GM19324 (cell line): ENCODE results near the gene C1orf185.
"Not testable (repeated sequence)": the region's sequence is repeated elsewhere in the genome, so short reads cannot be mapped to it uniquely, and the experiment has no call there.

Experiments used
- ATAC-seq: cut with Tn5 transposase; IDR thresholded peaks from one replicate; pipeline ENCODE4 v1.9.1; 2021; ENCODE audit warnings: mild to moderate bottlenecking, moderate library complexity; ENCODE audit not compliant: unreplicated experiment, low FRiP score

The C1orf185 gene

DNA sequence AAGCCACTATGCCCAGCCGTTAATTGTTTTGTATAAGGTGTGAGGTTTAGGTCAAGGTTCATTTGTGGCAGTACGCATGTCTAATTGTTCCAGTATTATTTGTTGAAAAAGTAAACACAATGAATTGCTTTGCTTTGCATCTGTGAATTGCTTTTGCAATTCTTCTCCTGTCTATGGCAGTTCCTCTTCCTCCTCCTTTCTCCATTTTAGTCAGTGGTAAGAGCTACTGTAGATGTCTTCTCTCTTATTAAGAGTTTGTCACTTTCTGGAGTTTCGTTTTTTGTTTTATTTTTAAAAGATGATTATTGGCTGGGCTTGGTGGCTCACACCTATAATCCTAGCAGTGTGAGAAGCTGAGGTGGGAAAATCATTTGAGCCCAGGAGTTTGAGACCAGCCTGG is 29.2 kb downstream of the C1orf185 start:
- no peak for ATAC-seq

DNA sequence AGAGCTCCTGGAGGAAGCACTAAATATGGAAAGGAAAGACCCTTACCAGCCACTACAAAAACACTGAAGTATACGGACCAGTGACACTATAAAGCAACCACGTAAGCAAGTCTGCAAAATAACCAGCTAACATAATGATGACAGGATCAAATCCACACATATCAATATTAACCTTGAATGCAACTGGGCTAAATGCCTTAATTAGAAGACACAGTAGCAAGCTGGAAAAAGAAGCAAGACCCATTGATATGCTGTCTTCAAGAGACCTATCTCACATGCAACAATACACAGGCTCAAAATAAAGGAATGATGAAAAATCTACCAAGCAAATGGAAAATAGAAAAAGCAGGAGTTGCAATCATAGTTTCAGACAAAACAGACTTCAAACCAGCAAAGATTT is 31.0 kb downstream of the C1orf185 start:
- ATAC-seq, result no peak

DNA sequence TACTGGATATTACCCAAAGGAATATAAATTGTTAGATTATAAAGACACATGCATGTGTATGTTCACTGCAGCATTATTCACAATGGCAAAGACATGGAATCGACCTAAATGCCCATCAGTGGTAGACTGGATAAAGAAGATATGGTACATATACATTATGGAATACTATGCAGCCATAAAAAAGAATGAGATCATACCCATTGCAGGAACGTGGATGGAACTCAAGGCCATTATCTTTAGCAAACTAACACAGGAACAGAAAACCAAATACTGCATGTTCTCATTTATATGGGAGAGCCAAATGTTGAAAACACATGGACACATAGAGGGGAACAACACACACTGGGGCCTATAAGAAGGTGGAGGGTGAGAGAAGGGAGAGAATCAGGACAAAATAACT is 35.7 kb downstream of the C1orf185 start:
- not testable (repeated sequence) for ATAC-seq

DNA sequence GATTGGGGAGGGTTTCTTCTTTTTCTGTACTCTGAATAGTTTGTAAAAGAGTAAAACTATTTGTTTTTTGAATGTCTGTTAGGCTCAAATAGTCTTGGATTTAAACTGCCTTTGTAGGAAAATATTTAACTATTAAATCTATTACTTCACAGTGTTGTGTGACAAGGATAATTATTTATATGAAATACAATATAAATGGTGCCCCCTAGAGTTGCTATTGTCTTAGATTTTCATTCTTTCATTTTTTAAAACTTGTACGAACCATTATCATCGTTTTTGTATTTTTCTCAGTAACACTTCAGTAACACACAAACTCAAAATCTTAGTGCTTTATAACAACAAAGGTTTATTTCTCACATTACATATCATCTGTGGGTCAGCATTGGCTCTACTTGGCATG is 37.4 kb downstream of the C1orf185 start:
- ATAC-seq, result no peak

DNA sequence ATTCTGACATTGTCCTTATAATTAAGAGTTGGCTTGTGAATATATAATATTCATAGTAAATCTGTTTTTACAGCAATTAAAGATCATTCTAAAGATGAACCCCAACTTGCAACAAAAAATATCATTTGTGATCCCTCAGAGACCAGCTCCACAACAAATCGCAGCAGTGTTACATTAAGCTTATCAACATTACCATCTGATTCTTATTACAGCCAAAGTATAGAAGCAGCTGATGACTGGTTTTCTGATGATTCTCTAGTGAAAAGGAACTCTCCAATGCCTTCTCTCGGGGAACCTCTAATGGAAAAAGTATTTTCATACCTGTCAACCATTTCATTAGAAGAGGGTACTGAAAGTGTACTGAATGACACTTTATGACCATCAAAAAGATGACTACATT is 45.4 kb downstream of the C1orf185 start:
- no peak for ATAC-seq

DNA sequence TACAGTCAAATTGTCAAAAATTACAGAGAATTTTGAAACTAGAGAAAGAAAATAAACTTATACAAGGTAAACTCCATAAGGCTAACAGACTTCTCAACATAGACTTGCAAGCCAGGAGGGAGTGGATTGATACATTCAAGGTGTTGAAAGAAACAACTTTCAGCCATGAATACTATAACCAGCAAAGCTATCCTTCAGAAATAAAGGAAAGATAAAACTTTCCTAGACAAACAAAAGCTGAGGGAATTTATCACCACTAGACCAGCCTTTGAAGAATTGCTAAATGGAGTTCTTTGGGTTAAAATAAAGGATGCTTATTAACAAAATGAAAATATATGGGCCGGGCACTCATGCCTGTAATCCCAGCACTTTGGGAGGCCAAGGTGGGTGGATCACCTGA is 52.7 kb downstream of the C1orf185 start:
- ATAC-seq, result no peak

DNA sequence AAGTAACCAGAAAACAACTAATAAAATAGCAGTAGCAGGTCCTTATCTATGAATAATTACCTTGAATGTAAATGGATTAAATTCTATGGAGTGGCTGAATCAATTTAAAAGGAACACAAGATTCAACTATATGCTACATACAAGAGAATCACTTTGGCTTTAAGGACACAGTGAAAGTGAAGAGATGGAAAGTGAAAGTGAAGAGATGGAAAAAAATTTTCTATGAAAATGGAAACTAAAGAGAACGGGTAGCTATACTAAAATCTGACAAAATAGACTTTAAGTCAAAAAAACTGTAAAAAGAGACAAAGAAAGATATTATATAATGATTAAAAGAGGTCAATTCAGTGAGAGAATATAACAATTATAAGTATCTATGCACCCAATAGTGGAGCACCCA is 54.7 kb downstream of the C1orf185 start:
- ATAC-seq, result no peak

DNA sequence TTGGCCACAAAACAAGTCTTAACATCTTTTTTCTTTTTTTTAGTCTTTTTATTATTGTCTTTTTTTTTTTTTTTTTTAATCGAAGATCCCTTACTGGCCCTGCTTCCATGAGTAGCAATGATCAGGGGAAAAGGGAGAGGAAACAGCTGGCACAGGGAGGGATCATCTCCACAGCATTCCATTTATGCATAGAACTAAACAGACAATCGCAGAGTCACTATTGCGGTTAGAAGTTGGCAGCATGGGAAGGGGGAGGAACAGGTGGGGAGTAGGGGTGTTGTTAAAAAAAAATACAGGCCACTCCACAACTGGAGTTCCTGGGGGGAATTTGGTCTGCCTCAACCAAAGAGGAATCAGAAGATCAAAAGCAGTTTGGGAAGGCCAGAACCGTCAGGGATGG is 55.4 kb downstream of the C1orf185 start:
- no peak for ATAC-seq

DNA sequence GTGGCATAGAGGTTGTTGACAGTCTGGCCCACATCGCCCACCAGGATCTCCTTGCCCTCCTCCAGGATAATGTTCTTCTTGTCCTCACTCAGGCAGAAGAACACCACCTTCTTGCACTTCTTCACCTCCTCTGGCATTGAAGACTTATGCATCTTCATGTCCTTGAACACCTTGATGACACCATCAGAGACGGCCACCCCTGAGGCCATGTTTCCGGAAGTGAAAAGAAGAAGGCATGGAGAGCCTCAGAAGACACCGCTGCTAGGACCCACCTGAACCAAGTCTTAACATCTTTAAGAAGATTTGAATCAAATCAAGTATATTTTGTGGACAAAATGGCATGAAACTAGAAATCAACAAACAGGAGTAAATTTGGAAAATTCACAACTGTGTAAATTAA is 56.2 kb downstream of the C1orf185 start:
- no peak for ATAC-seq

DNA sequence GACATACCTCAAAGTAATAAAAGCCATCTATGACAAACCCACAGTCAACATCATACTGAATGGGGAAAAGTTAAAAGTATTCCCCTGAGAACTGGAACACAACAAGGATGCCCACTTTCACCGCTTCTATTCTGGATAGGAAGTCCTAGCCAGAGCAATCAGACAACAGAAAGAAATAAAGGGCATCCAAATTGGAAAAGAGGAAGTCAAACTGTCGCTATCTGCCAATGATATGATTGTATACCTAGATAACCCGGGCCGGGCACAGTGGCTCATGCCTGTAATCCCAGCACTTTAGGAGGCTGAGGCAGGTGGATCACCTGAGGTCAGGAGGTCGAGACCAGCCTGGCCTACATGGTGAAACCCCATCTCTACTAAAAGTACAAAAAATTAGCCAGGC is 60.5 kb downstream of the C1orf185 start:
- not testable (repeated sequence) for ATAC-seq

DNA sequence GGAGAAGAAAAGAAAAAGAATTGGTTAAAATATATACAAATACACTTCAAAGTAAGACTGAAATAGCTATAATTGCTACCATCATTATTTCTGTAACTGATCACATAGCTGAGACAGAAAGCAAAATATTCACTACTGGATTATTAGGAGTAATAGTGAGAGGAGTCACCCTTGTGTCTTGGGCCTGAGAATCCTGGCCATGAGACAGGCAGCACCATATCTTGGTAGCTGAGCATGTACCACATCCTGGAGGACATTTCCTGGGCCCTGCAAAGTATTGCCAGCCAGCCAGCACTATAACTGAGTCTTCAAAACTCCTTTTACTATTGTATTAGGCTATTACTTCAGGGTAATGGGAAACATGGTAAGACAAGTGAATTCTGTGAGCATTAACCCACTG is 63.5 kb downstream of the C1orf185 start:
- no peak for ATAC-seq

DNA sequence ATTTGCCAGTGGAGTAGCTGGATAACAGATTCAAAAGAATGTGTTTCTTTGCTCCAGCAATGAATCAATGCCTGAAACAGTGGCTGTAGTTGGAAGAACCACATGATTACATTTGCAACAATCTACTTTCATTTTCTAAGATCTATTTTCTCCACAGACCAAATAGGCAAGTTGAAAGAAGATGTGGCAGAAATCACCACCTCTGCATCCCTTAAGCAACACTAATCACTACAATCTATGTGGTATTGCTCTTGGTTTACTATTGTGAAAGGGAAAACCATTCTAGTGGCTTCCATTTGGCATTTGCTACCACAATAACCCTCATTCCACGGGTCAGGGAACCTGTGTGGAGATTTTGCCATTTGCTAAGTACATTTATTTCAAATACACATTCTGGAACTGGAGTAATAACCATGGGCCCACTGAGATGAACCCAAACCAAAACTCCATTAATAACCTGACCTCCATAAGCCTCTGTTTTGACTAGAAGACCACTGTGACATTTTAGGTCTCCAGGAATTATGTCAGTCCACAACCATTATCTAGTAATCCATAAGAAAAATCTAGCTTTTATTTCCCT is 66.3 kb downstream of the C1orf185 start:
- no peak for ATAC-seq

DNA sequence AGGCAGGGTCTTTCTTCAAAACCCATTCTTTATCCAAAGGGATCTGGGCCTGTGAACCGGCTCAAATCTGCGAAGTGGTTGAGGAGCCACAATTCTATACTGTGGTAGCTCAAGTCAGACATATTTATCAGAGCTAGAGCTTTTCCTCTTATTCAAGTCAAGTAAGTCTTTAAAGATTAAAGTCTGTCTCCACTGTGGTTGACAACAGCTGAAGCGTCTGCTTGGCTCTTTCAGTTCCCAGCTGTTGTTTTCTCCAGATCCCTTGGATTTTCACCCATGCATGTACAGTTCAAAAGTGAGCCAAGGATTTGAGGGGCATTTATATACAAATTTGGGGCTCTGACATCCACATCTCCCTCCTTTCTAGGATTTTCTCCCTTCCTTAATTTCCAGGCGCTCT is 66.9 kb downstream of the C1orf185 start:
- ATAC-seq, result no peak

DNA sequence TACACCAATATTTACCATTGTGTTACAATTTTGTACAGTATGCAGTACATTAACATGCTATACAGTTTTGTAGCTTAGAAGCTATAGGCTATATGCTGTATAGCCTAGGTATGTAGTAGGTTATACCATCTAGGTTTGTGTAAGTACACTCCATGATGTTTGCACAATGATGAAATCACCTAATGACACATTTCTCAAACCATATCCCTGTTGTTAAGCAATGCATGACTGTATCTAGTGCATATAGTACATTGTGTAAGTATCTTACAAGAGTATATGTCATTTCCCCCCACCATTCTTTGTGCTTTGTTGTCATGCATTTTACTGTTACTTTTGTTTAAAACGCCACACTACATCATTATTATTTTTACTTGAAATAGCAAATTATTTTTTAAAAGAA is 68.3 kb downstream of the C1orf185 start:
- ATAC-seq, result no peak

DNA sequence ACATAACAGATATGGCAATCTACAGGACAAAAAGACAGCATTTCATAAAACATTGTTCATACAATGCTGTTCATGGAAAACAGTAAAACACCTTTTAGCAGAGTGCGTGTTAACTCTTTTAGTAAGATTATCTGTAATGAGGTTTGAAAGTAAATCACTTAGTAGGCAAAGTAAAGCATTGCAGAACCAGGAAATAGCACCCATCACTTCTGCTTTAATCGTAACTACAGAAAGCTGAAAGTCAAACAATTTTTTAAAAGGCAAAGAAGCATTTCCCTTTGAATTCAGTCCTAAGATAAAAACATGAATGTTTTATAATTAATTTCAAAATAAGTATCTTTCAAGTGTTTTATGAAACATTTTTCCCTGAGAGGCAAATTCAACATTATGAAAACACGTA is 70.8 kb downstream of the C1orf185 start:
- ATAC-seq, result no peak

DNA sequence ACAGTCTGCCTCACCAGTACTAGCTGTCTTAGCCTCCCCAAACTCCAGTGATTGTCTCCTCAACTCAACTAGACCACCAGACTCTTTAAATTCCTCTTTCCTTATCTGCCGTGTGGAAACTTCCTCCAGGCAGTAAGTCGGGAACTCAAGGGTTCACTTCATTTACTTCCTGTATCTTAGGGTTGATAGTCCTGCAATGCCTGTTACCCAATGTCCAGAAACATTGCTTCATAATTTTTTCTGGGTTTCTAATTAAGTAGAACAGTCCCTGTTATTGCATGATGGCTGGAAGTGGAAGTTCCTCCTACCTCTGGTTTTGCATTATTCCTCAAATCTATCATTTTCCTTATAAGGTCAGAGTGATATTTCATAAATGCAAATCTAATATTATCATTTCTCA is 73.2 kb downstream of the C1orf185 start:
- ATAC-seq, result no peak

DNA sequence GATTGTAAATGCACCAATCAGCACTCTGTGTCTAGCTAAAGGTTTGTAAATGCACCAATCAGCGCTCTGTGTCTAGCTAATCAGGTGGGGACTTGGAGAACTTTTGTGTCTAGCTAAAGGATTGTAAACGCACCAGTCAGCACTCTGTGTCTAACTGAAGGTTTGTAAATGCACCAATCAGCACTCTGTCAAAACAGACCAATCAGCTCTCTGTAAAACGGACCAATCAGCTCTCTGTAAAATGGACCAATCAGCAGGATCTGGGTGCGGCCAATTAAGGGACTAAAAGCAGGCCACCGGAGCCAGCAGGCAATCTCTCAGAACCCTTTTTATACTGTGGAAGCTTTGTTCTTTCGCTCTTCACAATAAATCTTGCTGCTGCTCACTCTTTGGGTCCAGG is 76.0 kb downstream of the C1orf185 start:
- not testable (repeated sequence) for ATAC-seq

DNA sequence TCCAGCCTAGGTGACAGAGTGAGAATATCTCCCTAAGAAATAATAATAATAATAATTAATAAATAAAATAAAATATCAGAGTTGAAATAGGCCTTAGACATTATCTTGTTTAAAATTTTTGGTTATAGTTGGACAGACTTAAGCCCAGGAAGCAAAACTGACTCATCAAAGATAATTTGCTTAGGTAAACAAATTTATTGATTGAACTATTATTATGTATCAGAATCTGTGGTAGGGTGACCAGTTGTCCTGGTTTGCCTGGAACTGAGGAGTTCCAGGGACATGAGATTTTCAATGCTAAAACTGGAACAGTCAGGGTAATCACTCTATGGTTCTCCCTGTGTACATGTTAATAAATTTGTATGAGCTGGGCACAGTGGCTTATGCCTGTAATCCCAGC is 86.2 kb downstream of the C1orf185 start:
- ATAC-seq, result no peak

DNA sequence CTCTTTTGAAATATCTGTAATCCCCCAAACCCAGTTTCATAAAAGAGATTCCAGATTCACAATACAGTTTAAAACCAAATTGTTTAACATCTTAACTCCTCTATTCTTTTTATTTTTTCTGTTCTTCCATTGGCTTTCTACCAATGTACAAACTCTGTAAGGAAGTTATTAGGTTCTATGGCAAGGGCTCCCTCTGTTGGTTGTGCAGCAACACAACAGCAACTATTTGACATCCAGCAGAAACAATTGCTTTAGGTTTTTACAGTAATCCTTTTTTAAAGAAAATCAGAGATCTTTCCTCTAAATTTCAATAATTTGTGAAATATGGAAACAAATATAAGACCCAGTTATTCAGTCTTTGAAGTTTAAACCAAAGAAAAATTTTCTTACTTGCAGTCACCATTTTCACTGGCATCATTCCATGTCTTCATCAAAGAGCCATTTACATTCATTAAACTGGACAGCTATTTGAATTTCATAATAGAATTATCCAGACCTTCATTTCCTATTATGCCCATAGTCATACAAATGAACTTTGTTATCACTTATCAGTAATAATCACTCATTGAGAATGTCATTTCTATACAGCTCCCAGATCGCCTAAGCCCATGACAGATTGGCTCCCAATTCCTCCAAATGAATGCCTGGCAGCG is 87.5 kb downstream of the C1orf185 start:
- no peak for ATAC-seq

DNA sequence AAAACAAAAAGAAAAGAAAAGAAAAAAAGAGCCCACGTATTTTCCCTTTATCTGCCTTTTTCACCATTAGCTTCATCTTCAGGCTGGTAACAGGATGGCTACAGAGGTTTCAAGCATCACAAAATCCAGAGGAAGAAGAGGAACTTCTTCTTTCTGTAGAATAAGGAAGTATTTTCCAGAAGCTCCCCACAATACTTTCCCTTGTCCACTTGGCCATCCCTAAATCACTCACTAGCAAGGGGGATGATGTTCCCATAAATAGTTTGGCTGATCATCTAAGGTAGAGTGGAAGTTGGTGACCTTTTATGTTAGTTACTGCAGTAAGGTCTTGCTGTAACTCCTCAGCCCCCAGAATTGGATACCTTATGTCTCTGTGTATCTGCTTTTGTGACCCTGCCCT is 88.9 kb downstream of the C1orf185 start:
- no peak for ATAC-seq

DNA sequence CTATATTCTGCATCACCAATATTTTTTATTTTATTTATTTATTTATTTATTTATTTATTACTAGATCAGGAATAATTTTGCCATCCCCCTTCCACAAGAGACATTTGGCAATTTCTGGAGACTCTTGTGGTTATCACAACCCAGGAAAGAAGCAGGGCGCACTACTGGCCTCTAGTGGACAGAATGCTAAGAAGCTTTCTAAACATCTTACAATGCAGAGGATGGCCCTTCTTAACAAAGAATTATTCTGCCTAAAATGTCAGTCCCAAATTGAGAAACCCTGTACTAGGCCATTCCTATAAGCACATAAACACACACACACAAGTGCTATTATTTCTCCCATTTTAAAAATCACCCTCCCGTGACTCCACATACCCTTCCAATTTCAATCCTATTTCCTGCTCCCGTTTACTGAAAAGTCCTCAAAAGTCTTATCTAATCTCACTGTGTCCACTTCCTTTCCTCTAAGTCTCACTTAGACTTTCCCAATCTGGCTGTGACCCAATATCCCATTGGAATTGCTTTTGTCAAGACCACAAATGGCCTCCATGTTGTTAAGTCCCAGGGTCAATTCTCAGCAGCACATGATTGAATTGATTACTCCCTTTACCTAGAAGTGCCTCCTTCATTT is 90.3 kb downstream of the C1orf185 start:
- ATAC-seq, result no peak

DNA sequence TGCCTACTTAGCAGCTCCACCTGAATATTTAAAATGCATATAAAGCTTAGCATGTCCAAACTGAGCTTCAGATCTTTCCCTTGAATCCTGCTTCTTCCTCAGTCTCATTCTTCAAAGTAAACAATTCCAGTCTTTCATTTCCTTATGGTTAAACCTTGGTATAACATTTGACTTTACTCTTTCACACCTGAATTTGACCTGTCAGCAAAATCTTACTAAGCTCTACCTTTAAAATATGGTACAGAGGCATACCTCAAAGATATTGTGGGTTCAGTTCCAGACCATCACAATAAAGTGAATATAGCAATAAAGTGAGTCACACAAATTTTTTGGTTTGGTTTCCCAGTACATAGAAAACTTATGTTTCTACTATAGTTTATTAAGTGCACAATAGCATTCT is 91.5 kb downstream of the C1orf185 start:
- ATAC-seq, result no peak
